NCI-H1417 treated with DMSO at 0.1 percent for 48 hours (cell line): Measurements from ENCODE around the gene USP8.
"Not testable (repeated sequence)": the region's sequence is repeated elsewhere in the genome, so short reads cannot be mapped to it uniquely, and the experiment has no call there.

Experiments used
- DNase-seq: peaks from one replicate; lab custom pipeline; 2025; lab: John Stamatoyannopoulos, UW

The USP8 gene

DNA sequence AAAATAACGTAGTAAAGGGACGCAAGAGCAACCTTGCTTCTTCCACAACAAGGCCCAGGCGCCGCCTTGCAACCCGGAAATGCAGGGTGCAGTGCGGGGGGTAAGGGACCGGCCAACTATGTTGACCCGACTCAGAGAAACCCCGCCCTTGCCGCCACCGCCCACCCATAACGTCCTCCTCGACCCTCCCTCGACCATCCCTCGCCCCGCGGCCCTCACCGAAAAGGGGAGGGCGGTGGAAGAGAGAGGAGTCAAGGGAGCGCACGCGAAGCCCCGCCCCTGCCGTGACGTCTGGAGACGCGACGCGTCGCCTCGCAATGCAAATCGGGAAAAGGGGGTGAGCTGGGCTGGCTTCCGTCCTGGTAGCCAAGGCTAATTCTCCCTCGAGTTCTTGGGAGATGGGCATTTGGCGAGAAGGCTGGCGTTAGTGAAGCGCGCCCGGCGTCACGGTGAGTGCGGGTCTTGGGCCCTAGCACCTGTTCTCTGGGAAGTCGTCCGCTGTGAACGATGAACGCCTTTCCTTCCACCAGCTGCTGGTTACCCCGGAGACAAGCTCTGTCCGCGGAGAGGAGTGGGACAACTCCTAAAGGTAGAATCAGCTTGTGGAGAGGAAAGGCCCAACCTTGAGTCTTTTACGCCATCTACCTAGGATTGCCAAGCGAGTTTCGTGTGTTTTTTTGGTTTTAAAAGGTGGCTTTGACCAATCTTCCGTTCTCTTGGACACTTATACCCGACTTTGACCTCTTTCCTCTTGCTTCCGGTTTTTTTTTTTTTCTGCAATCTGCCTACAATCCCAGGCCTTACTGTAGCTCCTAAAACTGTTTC lies at the start of gene USP8:
TSS of gene USP8 (plus strand) at position 340 of the 825 bp plus-strand sequence. CDS start 14,669 bp downstream, outside the sequence.
- peak; percentile 83 for DNase-seq

DNA sequence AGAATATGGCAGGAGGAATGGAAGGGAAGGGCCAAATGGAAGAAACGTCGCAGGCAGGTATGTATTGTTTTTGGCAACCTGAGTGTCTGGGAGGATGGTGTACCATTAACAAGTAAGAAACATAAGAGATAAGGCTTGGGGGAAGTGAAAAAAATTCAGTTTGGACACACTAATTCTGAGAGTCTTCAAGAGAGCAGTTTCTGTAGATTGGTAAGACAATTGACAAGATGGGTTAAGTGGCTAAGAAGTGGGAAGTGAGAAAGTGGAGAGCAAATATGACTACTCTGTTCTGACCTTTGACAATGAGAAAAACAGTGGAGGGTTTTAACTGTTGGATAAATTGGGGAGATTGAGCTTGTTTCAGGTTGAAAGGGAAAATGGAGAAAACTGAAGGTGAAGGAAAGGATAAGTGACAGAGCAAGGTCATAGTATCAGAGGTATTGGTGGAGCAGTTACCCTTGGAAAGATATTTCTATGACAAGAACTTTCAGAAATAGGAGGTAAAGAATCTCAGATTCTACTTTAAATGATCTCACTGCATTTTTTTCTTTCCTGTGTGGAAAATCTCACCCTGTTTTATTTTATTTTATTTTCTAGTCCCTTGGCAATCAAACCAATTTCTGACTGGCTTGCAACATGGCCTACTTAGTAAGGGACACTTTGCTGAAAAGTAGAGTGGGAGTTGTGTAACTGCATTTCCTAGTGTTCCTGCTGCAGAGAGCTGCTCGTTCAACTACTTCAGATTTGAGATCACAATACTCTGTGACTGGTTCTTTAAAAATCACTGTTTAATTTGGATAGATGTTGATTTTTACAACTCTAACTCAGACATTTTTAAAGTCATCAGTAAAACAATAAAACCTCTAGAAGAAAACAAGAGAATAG lies 46.1 kb upstream of the USP8 start:
- no peak for DNase-seq

DNA sequence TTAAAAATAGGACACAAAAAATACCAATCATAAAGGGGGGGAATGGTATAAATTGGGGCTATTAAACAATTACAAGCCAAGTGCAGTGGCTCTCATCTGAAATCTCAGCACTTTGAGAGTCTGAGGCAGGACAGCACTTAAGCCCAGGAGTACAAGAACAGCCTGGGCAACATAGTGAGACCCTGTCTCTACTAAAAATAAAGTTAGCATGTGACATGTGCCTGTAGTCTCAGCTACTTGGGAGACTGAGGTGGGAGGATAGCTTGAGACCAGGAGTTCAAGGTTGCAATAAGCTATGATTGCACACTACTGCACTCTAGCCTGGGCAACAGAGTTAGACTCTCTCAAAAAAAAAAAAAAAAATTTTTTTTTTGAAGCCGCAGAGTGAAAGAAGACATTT lies 45.4 kb upstream of the USP8 start:
- no peak for DNase-seq

DNA sequence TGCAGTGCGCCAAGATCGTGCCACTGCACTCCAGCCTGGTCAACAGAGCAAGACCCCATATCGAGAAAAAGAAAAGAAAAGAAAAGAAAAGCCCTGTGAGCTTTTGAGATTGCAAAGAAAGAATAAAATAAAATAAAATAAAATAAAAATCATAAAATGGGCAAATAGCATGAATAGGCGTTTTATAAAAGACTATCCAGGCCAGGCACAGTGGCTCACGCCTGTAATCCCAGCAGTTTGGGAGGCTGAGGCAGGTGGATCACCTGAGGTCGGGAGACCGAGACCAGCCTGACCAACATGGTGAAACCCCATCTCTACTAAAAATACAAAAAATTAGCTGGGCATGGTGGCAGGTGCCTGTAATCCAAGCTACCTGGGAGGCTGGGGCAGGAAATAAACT lies 44.8 kb upstream of the USP8 start:
- DNase-seq: not testable (repeated sequence)

DNA sequence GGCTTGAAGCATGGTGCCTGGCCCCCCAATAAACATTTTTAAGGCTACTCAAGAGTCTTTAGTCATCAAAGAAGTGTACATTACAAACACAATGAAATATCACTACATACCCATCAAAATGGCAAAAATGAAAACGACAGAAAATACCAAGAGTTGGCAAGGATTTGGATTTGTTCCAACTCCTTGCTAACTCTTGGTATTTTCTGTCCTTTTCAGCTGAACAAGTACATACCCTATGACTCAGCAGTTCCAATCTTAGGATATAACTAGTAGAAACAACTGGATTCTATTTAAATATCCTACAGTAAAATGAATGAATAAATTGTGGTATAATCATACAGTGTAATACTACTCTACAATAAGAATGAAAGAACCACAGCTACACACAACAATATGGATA lies 44.1 kb upstream of the USP8 start:
- DNase-seq: no peak

DNA sequence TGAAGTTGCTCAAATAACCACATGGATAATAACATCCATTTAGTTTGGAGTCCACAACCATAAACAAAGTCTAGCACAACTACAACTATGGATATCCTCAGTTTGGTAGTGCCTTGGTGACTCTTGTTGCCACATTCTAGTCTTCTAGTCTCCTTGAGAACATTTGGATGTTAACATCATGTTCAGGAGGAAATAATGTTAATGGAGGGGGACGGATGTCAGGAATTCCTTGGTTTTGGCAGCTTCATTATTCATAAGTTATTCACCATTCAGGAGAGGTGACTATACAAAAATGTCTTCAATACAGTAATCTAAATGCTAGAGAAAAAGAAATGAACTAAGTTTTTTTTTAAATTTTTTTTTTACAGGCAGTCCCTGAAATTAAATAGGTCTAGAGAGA lies 42.8 kb upstream of the USP8 start:
- no peak for DNase-seq

DNA sequence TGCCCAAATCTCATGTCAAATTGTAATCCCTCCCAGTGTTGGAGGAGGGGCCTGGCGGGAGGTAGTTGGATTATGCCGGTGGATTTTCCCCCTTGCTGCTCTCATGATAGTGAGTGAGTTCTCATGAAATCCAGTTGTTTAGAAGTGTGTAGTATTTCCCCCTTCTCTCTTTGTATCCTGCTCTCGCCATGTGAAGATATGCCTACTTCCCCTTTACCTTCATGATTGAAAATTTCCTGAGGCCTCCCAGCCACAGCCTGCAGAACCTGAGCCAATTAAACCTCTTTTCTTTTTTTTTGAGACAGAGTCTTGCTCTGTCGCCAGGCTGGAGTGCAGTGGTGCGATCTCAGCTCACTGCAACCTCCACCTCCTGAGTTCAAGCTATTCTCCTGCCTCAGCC lies 41.8 kb upstream of the USP8 start:
- not testable (repeated sequence) for DNase-seq

DNA sequence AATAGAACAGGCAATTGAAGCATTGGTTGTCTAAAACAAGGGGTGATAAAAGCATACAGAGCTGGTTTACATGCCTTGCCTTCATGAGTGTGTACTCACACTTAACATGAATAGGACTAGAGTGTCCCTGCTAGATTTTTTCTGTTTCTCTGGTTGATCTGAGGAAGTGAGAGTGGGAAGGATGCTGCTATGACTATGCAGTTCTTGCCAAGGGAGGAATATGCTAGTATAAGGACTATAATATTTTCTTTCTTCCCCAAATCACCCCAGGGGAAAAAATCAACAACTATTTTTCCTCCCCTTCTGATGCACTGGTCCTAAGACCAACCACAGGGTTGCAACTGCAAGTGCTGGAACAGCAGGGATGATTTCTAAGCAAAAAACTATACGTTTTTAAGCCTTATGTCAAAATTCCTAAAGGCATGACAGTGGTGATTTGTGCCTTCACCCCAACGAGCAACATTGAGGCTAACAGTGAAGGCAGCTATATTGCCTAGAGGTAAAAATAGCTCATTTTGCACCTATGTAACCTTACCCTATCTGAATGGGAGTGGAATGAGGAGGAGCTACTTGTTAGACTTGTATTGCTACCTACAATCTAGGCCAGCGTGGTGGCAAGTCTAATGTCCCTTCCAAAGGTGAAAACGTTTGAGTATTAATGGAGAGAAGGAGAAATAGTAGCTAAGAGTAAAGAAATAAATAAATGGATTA lies 33.5 kb upstream of the USP8 start:
- no peak for DNase-seq

DNA sequence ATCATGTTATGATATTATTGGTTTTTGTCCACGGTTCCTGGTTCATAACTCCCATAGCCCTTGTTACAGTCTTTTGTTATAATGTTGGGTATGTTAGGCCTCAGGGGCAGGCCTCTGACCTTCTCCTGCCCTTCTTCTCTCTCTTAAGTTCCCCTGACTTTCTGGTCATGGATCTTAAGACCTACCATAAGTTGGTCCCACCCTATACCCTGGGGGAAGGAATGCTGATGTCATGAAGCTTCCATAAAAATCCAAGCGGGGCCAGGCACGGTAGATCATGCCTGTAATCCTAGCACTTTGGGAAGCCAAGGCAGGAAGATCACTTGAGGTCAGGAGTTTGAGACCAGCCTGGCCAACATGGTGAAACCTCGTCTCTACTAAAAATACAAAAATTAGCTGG lies 32.6 kb upstream of the USP8 start:
- not testable (repeated sequence) for DNase-seq

DNA sequence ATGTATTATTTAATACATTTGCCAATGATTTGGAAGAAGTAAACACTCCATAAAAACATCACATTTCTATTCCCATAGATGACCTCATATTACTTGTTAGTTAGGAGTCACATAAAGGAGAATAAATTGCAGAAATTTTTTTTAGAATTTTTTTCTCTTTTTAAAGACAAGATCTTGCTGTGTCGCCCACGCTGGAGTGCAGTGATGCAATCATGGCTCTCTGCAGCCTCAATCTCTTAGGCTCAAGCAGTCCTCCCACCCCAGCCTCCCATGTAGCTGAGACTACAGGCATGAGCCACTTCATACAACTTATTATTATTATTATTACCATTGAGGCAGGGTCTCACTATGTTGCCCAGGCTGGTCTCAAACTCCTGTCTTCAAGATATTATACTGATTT lies 12.3 kb upstream of the USP8 start:
- no peak for DNase-seq

DNA sequence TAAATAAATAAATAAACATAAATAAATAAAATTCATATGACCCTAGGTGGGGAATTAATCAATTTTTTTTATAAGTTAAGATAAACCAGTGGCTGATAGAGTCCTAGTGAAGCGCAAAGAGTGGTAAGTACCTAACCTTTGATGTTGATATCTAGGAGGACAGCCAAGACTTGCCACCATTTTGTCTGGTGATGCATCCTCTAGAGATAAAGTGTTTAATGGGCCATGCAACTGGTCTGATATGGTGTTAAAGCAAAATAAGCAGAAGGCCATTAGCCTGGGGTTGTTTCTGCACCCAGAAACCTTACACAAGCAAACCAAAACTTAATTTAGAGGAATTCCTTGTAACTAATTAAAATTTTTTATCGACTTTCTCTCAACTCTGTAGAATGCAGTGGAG lies 9.6 kb upstream of the USP8 start:
- no peak for DNase-seq

DNA sequence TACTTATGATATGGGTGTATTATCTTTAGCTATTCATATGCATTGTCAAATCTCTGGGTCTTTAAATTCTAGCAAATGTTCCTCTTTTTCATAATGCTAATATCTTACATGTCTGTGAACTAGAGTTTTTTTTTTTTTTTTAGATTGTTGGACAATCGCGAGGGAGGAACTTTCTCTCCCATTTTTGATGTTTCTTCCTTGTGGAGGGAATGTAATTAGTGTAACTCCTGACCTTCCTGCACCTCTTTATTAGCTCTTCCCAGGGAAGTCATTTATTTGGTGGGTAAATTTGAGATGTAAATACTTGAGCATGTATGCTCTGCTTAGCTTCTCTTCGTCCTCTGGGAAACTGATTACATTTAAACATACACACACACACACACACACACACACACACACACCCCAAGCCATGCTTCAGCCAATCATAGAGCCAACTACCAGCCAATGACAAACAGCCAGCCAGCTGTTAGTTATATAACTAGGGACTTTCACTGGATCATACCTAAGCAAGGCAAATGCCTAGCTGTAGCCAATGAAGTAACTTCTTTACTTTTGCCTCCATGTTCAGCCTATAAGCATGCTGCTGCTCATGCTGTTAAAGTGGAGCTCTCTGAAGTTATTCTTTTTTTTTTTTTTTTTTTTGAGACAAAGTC lies 8.3 kb upstream of the USP8 start:
- no peak for DNase-seq

DNA sequence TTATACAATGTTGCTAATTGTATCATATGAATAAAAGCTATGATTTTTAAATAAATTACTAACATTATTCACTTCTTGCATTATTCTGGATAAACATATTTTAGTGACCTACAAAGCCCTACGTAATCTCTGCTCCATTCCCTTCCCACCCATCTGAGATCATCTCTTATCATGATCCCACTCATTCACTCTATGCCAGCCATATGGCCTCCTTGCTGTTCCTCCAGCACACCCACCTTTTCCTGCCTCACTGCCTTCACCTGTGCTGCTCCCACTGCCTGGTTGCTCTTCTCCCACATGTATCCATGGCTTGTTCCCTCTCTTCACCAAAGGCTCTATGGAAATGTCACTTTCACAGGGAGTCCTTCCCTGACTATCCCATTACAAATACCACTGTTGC lies 7.3 kb upstream of the USP8 start:
- DNase-seq: no peak

DNA sequence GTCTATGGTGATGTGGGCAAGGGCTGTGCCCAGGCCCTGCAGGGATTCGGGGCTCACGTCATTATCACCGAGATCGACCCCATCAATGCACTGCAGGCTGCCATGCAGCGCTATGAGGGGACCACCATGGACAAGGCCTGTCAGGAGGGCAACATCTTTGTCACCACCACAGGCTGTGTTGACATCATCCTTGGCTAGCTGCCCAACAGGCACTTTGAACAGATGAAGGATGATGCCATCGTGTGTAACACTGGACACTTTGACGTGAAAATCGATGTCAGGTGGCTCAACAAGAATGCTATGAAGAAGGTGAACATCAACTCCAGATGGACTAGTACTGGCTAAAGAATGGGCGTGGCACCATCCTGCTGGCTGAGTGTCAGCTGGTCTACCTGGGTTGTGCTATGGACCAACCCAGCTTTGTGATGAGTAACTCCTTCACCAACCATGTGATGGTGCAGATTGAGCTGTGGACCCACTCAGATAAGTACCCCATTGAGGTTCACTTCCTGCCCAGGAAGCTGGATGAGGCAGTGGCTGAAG lies 6.1 kb upstream of the USP8 start:
- DNase-seq: no peak

DNA sequence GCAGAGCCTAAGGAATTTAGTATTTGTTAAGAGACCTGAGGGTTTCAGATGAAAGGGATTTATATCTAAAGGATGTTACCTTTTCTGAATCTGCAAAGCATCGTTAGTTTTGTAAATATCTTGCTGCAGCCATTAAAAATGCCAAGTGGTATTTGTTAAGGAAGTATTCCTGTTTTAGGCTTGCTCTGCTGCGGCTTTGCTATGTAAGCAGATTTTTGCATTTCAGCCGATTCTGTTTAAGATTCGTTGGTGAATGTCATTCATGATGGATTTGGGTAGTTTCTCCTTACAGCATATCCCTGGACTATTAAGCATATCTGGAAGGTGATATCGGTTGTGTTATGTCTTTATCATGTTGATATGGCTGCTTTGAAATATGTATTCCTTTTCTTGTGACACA lies 1.0 kb downstream of the USP8 start:
- no peak for DNase-seq

DNA sequence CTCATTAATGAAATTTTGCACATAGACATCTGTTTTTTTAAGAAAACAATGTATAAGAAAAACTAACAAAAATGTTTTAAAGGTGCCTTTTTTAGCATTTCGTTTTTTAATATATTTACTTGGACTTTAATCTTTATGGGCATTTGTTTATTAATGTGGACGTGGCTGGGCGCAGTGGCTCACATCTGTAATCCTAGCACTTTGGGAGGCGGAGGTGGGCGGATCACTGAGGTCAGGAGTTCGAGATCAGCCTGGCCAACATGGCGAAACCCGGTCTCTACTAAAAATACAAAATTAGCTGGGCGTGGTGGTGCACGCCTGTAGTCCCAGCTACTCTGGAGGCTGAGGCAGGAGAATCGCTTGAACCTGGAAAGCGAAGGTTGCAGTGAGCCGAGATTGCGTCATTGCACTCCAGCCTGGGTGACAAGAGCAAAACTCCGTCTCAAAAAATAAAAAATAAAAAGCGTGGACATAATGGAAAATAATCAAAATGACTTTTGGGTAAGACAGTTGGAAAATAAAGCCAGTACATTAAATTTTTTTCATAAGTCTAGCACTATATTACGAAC lies 1.6 kb downstream of the USP8 start:
- DNase-seq: not testable (repeated sequence)

DNA sequence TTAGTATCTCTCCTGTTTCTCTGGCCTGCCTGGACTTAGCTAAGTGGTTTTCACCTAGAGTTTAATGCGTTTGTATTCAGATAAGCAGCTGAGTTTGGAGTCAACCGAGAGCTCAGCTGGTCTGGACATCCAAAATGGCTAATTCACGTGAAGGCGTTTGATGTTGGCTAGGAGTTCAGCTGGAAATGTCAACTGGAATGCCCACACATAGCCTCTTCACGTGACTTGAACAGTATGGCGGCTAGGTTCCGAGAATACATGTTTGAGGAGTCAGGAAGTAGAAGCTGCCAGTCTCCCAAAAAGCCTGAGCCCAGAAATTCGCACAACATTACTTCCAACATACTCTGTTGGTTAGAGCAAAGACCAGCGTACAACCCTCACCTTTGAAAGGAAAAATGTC lies 2.2 kb downstream of the USP8 start:
- no peak for DNase-seq

DNA sequence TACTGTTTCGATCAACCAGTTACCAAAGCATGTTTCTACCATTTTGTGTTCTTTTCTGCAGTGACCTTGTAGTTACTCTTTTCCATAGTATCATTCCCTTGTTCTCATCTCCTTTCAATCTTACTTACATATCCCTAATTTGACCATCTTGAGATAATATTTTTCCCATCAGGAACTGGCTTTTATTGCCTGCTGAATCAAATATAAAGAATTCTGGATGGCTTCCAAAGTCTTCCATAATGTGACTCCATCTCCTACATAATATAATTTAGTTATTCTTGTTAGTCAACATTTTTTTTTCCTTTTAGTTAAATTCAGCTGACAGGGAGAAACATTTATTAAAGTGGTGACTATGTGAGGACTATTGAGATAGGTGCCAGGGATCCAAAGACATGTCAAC lies 7.0 kb downstream of the USP8 start:
- DNase-seq: no peak

DNA sequence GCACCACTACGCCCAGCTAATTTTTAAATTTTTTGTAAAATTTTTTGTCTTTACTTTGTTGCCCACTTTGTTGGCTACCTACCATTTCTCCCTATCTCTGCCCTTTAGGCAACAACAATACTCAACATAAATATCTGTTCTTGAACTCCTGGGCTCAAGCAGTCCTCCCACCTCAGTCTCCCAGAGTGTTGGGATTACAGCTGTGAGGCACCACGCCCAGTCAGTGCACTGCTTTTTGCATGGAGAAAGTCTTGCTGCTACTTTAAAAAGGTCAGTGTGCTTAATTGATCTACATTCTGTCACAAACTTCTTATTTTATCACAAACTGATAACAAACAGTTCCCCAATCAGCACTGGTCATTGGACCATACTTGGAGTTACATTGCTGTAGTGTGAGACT lies 8.0 kb downstream of the USP8 start:
- DNase-seq: no peak

DNA sequence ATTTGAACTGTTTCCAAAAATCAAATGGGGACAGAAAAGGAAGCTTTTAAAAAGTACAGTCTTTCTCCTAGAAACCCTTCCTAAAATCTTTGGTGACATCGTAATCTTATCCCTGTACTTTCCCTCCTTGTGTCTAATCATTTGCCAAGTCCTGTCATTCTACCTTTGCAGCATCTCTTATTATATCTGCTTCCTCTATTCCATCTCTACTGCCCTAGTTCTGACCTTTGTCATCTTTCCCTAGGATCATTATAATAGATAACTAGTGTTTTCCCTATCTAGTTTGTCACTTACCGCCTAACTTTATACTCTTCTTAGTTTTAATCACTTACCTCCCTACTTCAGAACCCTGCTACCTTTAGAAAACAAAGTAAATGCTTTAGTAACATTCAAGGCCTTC lies 11.6 kb downstream of the USP8 start:
- DNase-seq: no peak

DNA sequence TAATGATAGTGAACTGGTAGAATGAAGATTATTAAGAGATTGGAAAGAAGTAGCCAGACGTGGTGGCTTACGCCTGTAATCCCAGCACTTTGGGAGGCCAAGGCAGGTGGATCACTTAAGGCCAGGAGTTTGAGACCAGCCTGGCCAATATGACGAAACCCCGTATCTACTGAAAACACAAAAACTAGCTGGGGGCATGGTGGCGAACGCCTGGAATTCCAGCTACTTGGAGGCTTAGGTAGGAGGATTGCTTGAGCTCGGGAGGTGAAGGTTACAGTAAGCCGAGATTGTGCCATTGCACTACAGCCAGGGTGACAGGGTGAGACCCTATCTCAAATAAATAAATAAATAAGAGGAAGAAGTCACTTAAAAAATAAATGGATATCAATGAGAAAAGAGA lies 14.0 kb downstream of the USP8 start:
- no peak for DNase-seq
